Measurements from ENCODE around the gene NADSYN1. TPM values are rescaled to one million over a fixed set of nuclear protein-coding genes. Genes with fewer than 3 reads are reported as not detected.

NADSYN1 gene
- total and polyA plus RNA-seq, 4 donors, result 62.8 to 79.3 (median 65.0) TPM

GRCh38 chr11:71446150-71446549 is 6.9 kb upstream of the NADSYN1 start:
- Histone ChIP-seq H3K9ac (ENCODE audit: insufficient read depth in 1 of 2, low read length in 2 of 2) (no peak overlapping the region), H3K4me1 (ENCODE audit: control insufficient read depth in 5 of 5, insufficient read depth in 5 of 5, low read length in 5 of 5) (peaks cover 0 to 15% (median 3%) of the 10 kb centered on the region in 5 donors), H3K4me3 (no peak overlapping the region), H3K27me3 (ENCODE audit: control insufficient read depth in 3 of 3, insufficient read depth in 3 of 3, low read length in 2 of 3) (no peaks in the 10 kb centered on the region), H3K9me3 (ENCODE audit: control insufficient read depth in 4 of 4, insufficient read depth in 3 of 4, low read length in 3 of 4) (no peaks in the 10 kb centered on the region), H3K27ac (ENCODE audit: low read depth in 1 of 2, low read length in 1 of 2) (no peak overlapping the region), H3K36me3 (ENCODE audit: control insufficient read depth in 4 of 4, insufficient read depth in 4 of 4, low read length in 4 of 4) (peaks cover 0 to 24% (median 5%) of the 10 kb centered on the region in 4 donors)
- WGBS, 2 donors, result 92 to 97% methylated on average over 1 of the region's 1 CpG
- DNase-seq, result no peak
- TF ChIP-seq CTCF (IDR thresholded peaks at IDR 0.05; ENCODE audit: control extremely low read depth, extremely low read depth), result no peak
- ATAC-seq (ENCODE audit: insufficient read depth, low FRiP score), result no peak

DNA sequence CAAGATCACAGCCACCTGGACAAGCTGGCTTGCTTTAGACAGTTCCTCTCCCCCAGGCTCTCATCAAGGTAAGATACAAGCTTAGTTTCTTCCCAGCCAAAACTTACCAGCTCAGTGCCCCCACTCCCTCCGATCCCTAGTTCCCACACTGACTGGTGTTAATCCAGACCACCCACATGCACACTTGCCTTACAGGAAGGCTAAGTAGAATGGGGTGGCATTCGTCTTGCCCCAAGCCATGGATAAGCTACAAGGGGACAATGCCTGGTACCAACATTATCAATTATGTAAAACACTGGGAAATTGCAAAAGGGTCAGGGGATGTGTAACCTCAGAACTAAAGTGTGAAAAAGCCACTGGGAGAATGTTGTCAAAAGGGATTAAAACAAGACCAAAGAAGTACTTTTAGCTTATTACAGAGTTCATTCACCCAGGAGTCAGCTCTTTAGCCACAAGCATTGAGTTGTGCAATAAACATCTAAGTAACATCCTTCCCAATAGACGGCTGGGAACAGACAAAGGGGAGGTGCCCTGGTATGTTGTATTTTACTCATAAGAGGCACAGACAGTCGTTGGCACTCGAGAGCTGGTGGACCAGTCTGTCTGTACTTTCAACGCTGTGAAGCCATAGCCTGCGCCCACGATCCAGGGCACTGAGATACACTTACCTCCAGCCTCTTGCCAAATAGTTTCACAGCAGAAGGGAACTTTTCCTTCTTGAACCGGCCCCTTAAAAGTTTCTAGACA is 5.9 kb upstream of the NADSYN1 start:
- Histone ChIP-seq H3K36me3 (ENCODE audit: control insufficient read depth in 4 of 4, insufficient read depth in 4 of 4, low read length in 4 of 4) (peaks cover 0 to 17% (median 5%) of the 10 kb centered on the region in 4 donors), H3K27ac (ENCODE audit: low read depth in 1 of 2, low read length in 1 of 2) (peak overlapping the region in 1 of 2 donors; percentile 77), H3K9me3 (ENCODE audit: control insufficient read depth in 4 of 4, insufficient read depth in 3 of 4, low read length in 3 of 4) (no peaks in the 10 kb centered on the region), H3K9ac (ENCODE audit: insufficient read depth in 1 of 2, low read length in 2 of 2) (peak overlapping the region in 1 of 2 donors; percentile 7), H3K4me1 (ENCODE audit: control insufficient read depth in 5 of 5, insufficient read depth in 5 of 5, low read length in 5 of 5) (peaks cover 0 to 19% (median 3%) of the 10 kb centered on the region in 5 donors), H3K4me3 (no peak overlapping the region), H3K27me3 (ENCODE audit: control insufficient read depth in 3 of 3, insufficient read depth in 3 of 3, low read length in 2 of 3) (no peaks in the 10 kb centered on the region)
- WGBS, 2 donors, result 36 to 46% methylated on average over 9 of the region's 9 CpGs
- ATAC-seq (ENCODE audit: insufficient read depth, low FRiP score) (no peak), DNase-seq (peak in 2 of 3 donors; percentile 13 to 24)
- no peak for TF ChIP-seq CTCF (IDR thresholded peaks at IDR 0.05; ENCODE audit: control extremely low read depth, extremely low read depth)

DNA sequence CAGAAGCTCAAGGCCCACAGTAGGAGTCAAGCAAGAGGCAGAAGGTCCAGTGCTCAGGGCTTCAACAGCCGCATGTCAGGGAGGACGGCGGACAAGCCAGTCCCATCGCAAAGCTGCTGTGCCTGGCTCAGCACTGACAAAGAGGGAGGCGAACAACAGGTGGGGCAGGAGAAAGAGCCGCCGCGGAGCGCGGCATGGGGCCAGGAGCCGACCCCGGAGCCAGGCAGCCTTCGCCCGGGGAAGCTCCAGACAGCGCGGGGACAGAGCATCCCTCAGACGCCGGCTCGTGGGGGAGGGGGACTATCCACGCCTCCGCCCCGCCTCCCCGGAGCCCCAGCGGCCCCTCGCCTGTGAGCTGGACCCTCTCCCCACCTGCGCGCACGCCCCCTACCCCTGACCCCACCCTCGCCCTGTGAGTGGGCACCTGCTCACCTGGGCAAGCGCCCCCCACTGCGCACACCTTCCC is 5.2 kb upstream of the NADSYN1 start:
- Histone ChIP-seq H3K4me1 (ENCODE audit: control insufficient read depth in 5 of 5, insufficient read depth in 5 of 5, low read length in 5 of 5) (peaks cover 0 to 22% (median 3%) of the 10 kb centered on the region in 5 donors), H3K9me3 (ENCODE audit: control insufficient read depth in 4 of 4, insufficient read depth in 3 of 4, low read length in 3 of 4) (no peaks in the 10 kb centered on the region), H3K4me3 (peak overlapping the region; percentile 89), H3K27me3 (ENCODE audit: control insufficient read depth in 3 of 3, insufficient read depth in 3 of 3, low read length in 2 of 3) (no peaks in the 10 kb centered on the region), H3K9ac (ENCODE audit: insufficient read depth in 1 of 2, low read length in 2 of 2) (peak overlapping the region in 1 of 2 donors; percentile 7), H3K27ac (ENCODE audit: low read depth in 1 of 2, low read length in 1 of 2) (peak overlapping the region; percentile 24 to 81), H3K36me3 (ENCODE audit: control insufficient read depth in 4 of 4, insufficient read depth in 4 of 4, low read length in 4 of 4) (peaks cover 0 to 17% (median 5%) of the 10 kb centered on the region in 4 donors)
- DNase-seq (peak in 1 of 3 donors; percentile 41), ATAC-seq (ENCODE audit: insufficient read depth, low FRiP score) (no peak)
- TF ChIP-seq CTCF (IDR thresholded peaks at IDR 0.05; ENCODE audit: control extremely low read depth, extremely low read depth), result no peak
- 2 to 3% methylated on average over 20 to 31 of the region's 31 CpGs for WGBS, 2 donors

Measured in lung (tissue), 12 donors.